Measurements from ENCODE around the gene AGBL2.

The AGBL2 gene

DNA sequence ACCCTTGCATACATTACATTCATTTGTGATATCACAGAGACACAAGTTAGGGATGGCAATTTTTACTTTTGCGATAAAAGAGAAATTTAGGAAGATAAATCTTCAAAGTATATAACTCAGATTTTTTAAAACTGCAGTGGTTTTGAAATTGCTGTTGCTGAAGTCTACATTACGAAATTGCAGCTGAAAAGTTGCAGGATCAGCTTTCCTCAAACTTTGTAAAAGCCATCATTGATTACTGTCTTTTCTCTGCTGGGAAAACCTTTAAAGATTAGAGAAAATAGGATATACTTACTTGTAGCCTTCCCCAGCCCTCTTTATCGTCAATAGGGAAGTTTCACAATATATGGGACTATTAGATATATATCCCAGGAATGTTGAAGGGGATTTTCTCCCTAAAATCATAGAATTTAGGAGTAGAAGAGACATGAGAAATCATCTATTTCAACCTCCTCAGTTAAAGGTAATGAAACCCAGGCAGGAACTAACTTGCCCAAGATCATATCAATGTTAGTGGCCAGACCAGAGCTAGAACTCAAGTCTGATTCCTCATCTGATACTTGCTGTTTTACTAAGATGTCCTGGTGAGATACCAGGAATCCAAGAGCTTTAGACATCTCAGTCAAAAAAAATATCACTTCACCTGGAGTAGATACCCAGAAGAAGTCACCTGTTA is 10.4 kb upstream of the AGBL2 start:
- no peak for TF ChIP-seq CTCF (conservative IDR thresholded peaks at IDR 0.05; ENCODE audit: low read depth, low read length)
- Histone ChIP-seq H3K79me2 (ENCODE audit: insufficient read depth, low read depth) (peaks cover 5% of the 10 kb centered on the region; the same call in 1 of the 2 replicates), H3K9ac (no peak overlapping the region), H4K20me1 (ENCODE audit: insufficient read depth) (peaks cover 13% of the 10 kb centered on the region; the same call in 1 of the 2 replicates), H2AFZ (ENCODE audit: low read depth) (no peak overlapping the region), H3K4me2 (no peak overlapping the region), H3K36me3 (ENCODE audit: insufficient read depth) (peaks cover 27% of the 10 kb centered on the region; the same call in 1 of the 2 replicates), H3K4me3 (IDR thresholded peaks at IDR 0.05; ENCODE audit: insufficient read depth, low read depth, low read length) (no peak overlapping the region), H3K27ac (no peak overlapping the region), H3K4me1 (ENCODE audit: low read depth, poor library complexity, severe bottlenecking) (no peaks in the 10 kb centered on the region), H3K27me3 (ENCODE audit: insufficient read depth, low read depth) (no peaks in the 10 kb centered on the region)

- H3K9ac ChIP-seq = no peak overlapping the region
- peaks cover 18% of the 10 kb centered on the region; the same call in 1 of the 2 replicates for H3K36me3 ChIP-seq (ENCODE audit: insufficient read depth)
- peaks cover 2% of the 10 kb centered on the region; the same call in 1 of the 2 replicates for H3K79me2 ChIP-seq (ENCODE audit: insufficient read depth, low read depth)
Measured at GRCh38 chr11:47724041-47724729, 9.0 kb upstream of the AGBL2 start.

DNA sequence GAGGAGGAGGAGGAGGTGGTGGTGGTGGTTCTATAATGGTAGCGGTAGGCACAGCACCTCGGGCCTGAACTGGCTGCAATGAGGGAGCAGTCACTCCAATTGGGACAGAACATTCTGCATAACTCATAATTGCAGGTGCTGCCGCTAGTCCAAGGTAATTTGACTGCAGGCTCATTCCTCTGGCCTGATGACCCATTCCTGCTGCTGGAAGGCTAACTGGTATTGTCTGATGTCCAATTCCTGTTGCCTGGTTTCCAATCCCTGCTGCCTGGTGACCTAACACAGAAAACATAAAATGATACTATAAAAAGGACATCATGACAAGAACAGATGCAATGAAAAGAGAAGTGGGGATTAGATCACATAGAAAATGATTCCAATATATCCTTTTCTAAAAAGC is 7.9 kb upstream of the AGBL2 start:
- Histone ChIP-seq H3K4me1 (ENCODE audit: low read depth, poor library complexity, severe bottlenecking) (peaks cover 5% of the 10 kb centered on the region), H4K20me1 (ENCODE audit: insufficient read depth) (peaks cover 8% of the 10 kb centered on the region; the same call in 1 of the 2 replicates), H3K79me2 (ENCODE audit: insufficient read depth, low read depth) (no peaks in the 10 kb centered on the region), H3K27me3 (ENCODE audit: insufficient read depth, low read depth) (no peaks in the 10 kb centered on the region), H2AFZ (ENCODE audit: low read depth) (no peak overlapping the region), H3K4me3 (IDR thresholded peaks at IDR 0.05; ENCODE audit: insufficient read depth, low read depth, low read length) (no peak overlapping the region), H3K4me2 (no peak overlapping the region), H3K36me3 (ENCODE audit: insufficient read depth) (peaks cover 14% of the 10 kb centered on the region; the same call in 1 of the 2 replicates), H3K9ac (no peak overlapping the region), H3K27ac (no peak overlapping the region)
- TF ChIP-seq CTCF (conservative IDR thresholded peaks at IDR 0.05; ENCODE audit: low read depth, low read length) = no peak

More at GRCh38 chr11:47724041-47724729, 9.0 kb upstream of the AGBL2 start:
- Histone ChIP-seq H4K20me1 (ENCODE audit: insufficient read depth) (peaks cover 8% of the 10 kb centered on the region; the same call in 1 of the 2 replicates), H3K4me1 (ENCODE audit: low read depth, poor library complexity, severe bottlenecking) (no peaks in the 10 kb centered on the region), H3K27ac (no peak overlapping the region), H2AFZ (ENCODE audit: low read depth) (no peak overlapping the region), H3K4me3 (IDR thresholded peaks at IDR 0.05; ENCODE audit: insufficient read depth, low read depth, low read length) (no peak overlapping the region), H3K4me2 (no peak overlapping the region), H3K27me3 (ENCODE audit: insufficient read depth, low read depth) (no peaks in the 10 kb centered on the region)
- no peak for TF ChIP-seq CTCF (conservative IDR thresholded peaks at IDR 0.05; ENCODE audit: low read depth, low read length)

GRCh38 chr11:47720651-47721050 is 5.5 kb upstream of the AGBL2 start:
- Histone ChIP-seq H3K4me1 (ENCODE audit: low read depth, poor library complexity, severe bottlenecking) (peaks cover 28% of the 10 kb centered on the region), H3K36me3 (ENCODE audit: insufficient read depth) (peaks cover 14% of the 10 kb centered on the region; the same call in 1 of the 2 replicates), H3K4me3 (IDR thresholded peaks at IDR 0.05; ENCODE audit: insufficient read depth, low read depth, low read length) (no peak overlapping the region), H2AFZ (ENCODE audit: low read depth) (no peak overlapping the region), H3K27me3 (ENCODE audit: insufficient read depth, low read depth) (no peaks in the 10 kb centered on the region), H3K27ac (no peak overlapping the region), H3K79me2 (ENCODE audit: insufficient read depth, low read depth) (no peaks in the 10 kb centered on the region), H3K4me2 (no peak overlapping the region), H4K20me1 (ENCODE audit: insufficient read depth) (0 out of 2 replicates have a peak, but pooled peaks cover 2% of the 10 kb centered on the region), H3K9ac (no peak overlapping the region)
- no peak for TF ChIP-seq CTCF (conservative IDR thresholded peaks at IDR 0.05; ENCODE audit: low read depth, low read length)

All from KMS-11 (cell line).